Activated CD8-positive, alpha-beta memory T cell treated with anti-CD3 and anti-CD28 coated beads for 4 hours (primary cell): ENCODE results near the gene RAB39B.
"Not testable (repeated sequence)": the region's sequence is repeated elsewhere in the genome, so short reads cannot be mapped to it uniquely, and the experiment has no call there.

Experiments
- DNase-seq, 2 donors: peaks; one replicate each; pipeline ENCODE4 v3.0.0-alpha.2; 2020; ENCODE audit warnings: low read depth in 2 of 2

The RAB39B gene, protein sequence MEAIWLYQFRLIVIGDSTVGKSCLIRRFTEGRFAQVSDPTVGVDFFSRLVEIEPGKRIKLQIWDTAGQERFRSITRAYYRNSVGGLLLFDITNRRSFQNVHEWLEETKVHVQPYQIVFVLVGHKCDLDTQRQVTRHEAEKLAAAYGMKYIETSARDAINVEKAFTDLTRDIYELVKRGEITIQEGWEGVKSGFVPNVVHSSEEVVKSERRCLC

DNA sequence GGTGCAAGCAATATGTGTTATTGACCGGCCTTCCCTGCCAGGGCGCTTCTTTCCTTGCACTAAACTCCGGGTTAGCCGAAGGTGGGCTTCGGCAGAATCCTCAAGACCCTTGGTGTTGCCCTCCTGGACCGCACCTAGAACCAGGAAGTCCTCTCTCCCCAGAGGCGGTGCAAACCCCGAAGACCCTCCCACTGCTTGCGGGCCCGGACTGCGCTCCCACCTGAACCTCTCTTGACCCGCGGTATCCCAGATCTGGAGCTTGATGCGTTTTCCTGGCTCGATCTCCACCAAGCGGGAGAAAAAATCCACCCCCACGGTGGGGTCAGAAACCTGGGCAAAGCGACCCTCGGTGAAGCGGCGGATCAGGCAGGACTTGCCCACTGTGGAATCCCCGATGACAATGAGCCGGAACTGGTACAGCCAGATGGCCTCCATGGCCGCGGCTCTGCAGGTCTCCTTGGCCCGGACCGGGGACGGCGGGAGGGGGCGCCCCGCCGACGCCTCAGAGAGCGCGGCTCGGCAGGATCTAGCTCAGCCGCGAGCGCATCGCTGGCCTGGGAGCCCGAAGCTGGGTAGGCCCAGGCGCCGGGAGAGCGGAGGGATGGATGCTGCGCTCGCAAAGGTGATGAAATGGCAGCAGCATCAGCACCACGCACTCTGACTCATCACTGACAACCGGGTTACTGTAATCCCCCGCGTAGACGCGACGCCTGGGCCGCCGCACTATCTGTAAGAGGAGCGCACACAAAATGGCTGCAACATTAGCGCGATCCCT lies at the start of gene RAB39B:
Gene RAB39B, minus strand, starts transcription at position 638 of the 775 bp plus-strand sequence. Its CDS starts 203 bp downstream, at position 435.
- DNase-seq = peak; percentile 39 to 48

DNA sequence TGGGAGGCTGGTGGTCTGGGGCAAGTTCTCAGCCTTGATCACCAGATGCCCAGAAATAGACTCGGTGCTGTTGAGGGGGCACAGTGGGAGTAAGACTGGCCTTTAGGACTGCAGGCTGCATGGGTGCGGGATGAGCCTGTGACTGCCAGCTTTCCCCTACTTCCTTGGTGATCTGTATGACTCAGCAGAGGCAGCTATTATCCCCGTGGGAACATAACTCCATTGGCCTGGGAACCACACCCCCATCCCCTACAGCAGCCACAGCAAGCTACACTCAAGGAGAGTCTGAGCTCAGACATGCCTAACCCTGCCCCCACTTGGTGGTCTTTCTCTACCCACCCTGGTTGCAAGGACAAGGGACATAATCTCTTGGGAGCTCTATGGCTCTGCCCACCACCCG lies 49.5 kb upstream of the RAB39B start:
- DNase-seq = no peak

DNA sequence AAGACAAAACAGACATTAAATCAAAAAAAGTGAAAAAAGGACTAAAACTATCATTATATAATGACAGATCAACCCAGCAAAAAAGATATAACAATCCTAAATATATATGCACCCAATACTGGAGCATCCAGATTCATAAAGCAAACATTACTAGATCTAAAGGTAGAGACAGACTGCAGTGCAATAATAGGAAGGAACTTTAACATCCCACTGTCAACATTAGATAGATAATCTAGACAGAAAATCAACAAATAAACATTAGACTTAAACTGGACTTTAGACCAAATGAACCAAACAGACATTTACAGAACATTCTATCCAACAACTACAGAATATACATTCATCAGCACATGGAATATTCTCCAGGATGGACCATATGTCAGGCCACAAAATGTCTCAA lies 29.5 kb upstream of the RAB39B start:
- DNase-seq = no peak

DNA sequence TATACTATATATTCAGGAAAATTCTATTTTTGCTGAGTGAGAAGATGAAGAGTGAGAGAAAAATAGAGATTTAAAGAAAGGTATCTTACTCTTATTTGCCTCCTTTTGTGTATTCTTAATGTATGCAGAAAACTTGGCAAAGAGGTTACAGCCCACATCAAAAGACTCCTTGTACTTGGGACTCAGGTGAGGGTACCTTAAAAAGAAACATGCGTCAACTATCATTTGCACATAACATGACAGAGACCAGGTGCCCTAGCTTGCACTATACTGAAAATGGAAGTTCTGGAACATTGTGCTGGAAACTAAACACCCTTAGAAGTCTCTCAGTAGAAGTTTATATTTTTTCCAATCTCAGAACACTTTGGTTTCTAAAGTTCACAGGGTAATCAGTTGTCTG lies 15.6 kb upstream of the RAB39B start:
- DNase-seq = no peak

DNA sequence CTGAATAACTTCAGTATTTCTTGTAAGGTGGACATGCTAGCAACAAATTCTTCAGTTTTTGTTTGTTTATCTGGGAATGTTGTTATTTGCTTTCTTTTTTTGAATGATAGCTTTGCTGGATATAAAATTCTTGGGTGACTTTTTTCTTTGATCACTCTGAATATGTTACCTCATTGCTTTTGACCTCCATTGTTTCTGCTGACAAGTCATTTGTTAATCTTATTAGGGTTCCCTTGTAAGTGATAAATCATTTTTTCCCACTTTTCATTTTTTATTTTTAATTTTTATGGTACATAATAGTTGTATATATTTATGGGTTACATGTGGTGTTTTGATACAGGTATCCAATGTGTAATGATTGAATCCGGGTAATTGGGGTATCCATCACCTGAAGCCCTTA lies 6.7 kb upstream of the RAB39B start:
- no peak for DNase-seq

DNA sequence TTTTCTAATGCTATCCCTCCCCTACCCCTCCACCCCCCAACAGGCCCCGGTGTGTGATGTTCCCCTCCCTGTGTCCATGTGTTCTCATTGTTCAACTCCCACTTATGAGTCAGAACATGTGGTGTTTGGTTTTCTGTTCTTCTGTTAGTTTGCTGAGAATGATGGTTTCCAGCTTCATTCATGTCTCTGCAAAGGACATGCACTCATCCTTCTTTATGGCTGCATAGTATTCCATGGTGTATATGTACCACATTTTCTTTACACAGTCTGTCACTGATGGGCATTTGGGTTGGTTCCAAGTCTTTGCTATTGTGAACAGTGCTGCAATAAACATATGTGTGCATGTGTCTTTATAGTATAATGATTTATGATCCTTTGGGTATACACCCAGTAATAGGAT lies 3.7 kb upstream of the RAB39B start:
- DNase-seq = not testable (repeated sequence)

DNA sequence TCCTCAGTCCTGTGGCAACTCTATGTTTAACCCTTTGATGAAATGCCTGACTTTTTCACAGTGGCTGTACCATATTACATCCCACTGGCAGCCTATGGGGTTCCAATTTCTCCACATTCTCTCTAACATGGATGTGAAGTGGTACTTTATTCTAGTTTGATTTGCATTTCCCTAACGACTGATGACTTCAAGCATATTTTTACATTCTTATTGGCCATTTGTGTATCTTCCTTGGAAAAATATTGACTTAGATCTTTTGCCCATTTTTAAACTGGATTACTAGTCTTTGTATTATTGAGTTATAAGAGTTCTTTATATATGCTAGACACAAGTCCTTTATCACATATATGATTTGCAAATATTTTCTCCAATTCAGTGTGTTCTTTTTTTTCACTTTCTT lies 2.1 kb upstream of the RAB39B start:
- no peak for DNase-seq

DNA sequence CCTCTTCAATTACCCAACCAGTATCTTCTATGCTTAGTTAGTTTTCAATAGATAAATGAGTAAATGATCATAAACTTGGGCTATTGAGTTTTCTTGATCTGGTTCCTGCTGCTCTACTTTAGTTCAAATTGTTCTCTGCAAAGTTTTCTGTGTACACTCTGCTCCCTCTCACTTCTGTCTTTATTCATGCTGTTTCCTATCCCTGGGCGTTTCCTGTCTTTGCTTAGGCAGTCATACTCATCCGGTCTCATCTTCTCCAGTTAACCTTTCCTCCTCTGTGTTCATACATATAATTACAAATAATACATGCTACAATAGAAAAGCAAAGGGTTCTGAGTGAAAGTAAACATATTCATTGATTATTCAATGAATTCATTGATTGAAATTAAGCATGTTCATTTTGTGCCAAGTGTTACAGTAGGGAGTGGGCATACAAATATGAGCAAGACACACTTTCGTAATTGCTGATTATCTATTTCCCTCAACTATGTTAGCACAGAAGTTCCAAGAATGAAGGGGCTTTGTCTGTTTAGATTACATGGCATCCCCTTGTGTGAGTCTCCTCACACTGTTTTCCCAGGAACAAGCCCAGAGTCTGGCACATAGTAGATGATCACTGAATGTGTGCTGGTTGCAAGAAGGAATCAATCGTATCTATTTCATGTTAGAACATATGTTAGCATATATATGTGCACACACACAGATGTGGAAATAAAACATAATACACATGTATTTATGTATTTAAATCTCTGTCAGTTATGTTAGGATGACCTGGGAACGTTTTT lies 1.1 kb downstream of the RAB39B start:
- DNase-seq = no peak

DNA sequence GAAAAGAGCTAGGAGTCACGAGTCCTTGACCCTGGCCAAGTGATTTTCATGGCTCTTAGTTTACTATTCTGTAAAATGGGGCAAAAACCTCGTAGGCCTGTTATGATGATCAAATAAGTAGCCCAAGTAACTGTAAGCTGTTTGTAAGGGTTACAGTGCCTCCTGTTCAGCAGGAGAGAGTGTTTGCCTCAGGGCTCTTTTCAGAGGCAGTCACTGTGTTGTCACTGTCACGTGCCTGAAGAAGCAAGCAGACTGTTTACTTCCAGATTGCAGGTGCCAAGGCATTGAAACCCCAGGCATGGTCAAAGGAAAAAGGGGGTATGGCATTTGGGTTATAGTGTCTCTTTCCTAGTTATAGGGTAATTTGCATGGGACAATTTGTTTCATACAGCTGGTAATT lies 4.5 kb downstream of the RAB39B start:
- no peak for DNase-seq

DNA sequence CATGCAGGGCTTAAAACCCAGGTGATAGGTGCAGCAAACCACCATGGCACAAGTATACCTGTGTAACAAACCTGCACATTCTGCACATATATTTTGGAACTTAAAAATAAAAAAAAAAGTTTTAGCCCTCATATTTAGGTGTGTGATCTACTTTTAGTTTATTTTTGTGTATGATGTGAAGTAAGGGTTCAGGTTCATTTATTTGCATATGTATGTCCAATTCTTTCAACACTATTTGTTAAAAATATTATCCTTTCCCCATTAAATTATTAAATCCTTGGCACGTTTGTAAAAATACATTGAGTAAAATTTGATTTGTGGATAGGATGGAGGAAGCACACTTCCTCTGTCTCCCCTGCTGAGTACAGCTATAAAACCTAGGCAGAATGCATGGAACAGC lies 12.9 kb downstream of the RAB39B start:
- no peak for DNase-seq

DNA sequence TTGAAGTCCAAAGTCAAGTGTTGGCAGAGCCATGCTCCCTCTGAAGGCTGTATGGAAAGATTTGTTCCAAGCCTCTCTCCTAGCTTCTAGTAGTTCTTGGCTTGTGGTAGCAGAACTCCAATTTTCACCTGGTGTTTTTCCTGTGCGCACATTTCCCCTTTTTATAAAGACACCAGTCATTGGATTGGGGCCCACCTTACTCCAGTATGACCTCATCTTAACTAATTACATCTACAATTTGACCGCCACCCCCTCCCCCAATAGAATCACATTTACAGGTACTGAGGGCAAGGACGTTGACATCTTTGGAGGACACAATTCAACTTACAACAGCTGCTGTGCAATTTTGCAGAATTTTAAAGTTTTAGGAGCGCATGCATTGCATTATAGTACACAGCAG lies 16.8 kb downstream of the RAB39B start:
- DNase-seq = no peak

DNA sequence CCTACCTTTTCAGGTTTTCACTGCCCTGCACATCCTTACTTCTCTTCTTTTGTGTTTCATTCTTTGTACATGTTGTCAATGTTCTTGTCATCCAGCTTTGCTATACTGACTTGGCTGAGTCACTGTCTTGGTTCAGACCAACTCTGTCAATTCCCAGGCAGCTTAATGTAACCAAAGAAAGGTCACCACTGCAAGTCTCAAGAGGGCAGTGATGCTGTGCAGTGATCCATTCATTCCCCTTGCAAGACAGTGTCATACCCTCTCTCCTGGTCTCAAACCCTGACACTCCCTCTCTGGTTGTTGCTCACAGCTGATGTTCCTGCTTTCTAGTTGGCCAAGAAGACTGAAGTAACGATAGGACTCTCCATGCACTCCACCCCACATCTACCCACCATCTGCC lies 17.5 kb downstream of the RAB39B start:
- no peak for DNase-seq

DNA sequence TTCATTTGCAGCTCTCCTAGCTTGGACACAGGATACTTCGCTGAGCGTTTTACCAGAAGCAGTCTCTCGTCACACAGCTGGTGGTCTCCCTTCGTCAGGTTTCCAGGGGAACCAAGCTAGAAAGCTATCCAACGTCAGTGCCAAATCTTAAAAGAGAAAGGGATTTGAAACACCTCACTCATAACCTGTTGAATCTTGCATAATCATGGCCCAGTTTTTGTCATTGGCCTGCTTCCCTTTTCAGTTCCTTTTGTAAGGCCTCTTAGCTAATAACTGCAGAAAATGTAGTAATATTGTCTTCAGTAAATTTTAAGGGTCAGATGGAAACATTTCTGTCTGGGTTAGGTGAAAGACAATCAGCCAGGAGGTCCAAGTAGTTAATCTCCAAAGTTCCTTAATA lies 22.0 kb downstream of the RAB39B start:
- DNase-seq = no peak

DNA sequence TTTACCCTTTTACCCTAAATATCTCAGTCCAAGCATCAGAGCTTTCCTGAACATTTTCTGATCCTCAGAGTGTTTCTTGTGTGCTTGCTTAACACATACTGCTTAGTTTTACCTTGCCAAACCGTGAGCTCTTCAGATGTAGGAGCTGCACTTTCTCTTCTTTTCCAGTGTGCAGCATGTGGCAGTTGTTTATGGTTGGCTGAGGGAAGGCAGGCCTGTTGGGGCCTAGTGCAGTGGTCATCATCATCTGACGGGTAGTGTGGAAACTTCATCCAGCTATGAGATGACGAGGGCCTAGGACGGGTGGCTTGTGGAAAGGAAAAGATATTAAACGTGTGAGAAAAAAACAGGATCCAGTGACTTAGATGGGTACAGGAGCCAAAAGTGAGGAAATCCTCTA lies 26.6 kb downstream of the RAB39B start:
- DNase-seq = no peak

DNA sequence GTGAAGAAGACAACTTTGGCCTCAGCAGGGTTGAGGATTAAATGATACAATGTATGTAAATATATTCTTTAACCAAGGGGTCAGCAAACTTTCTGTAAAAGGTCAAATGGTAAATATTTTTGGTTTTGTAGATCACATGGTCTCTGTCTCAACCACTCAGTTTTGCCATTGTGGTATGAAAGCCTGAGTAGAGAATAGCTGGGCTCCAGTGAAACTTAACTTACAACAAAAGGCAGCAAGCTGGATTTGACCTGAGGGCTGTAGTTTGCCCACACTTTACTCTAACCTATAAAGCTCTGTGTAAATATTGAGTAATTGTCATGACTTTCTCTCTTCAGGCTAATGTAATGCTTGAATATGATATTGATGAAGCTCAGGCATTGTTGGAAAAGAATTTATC lies 28.4 kb downstream of the RAB39B start:
- DNase-seq = no peak

DNA sequence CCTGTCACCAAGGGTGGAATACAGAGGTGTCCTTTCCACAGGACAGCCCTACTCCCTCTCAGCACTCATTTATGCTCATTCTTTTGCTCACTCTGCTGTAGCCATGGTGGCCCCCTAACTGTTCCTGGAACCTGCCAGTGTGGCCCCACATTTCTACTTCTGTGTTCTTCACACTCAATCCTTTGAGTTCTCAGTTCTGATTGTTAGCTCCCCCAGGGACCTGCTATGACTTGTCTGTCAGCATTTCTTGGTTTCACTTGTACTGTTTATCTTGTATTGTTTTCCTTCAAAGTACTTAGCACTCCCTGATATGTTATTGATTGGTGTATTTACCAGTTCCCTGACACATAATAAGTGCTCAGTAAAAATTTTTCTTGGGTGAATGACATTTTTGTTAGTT lies 33.1 kb downstream of the RAB39B start:
- DNase-seq = no peak

DNA sequence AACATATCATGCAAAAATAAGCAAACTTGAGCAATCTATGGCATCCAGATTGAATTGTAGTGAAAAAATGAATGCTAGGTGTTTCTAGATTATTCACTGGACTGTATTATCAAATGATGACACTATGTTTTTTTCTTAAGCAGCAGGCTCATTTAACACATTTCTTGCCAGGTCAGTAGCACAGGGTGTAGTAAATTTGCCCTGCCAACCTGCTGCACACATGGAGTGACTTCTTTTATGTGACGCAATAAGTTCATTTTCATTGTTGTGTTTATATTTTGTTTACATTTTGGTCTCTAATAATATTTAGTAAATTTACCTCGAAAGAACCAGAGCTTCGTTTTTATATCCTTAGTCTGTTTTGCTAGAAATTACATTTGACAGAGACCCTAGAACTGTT lies 38.5 kb downstream of the RAB39B start:
- DNase-seq = no peak

DNA sequence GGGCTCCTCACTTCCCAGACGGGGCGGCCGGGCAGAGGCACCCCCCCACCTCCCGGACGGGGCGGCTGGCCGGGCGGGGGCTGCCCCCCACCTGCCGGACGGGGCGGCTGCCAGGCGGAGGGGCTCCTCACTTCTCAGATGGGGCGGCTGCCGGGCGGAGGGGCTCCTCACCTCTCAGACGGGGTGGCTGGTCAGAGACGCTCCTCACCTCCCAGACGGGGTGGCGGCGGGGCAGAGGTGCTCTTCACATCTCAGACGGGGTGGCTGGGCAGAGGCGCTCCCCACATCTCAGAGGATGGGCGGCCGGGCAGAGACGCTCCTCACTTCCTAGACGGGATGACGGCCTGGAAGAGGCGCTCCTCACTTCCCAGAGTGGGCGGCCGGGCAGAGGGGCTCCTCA lies 40.5 kb downstream of the RAB39B start:
- DNase-seq = not testable (repeated sequence)

DNA sequence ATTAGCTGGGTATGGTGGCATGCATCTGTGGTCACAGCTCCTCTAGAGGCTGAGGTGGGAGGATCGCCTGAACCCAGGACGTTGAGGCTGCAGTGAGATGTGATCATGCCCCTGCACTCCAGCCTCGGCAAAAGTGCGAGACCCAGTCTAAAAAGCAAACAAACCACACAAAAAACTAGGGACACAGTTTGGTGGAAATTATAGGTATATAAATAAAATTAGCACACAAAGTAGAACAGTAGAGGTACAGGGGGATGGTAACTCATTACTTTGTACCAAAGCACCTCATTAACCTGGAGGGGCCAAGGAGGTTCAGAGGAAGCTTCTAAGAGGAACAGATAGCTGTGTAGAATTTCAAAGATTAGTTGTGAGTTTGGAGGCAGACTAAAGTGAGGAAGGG lies 42.9 kb downstream of the RAB39B start:
- no peak for DNase-seq

DNA sequence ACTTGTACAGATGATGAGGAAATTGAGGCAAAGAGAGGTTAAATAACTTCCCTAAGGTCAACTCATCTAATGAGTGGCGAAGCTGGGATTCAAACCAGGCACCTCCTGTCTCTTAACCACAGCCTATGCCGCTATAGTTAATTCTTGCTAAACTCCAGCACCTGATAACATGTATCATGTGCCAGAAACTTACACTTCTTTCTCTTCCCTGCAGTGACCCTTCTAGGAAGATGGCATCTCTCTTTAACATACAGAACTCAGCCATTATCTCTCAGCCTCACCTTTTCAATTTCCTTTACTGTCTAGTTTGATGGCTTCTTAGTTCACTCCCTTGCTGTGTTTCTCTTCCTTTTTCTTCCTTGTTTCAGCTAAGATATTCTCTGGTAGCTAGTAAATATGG lies 45.5 kb downstream of the RAB39B start:
- no peak for DNase-seq

DNA sequence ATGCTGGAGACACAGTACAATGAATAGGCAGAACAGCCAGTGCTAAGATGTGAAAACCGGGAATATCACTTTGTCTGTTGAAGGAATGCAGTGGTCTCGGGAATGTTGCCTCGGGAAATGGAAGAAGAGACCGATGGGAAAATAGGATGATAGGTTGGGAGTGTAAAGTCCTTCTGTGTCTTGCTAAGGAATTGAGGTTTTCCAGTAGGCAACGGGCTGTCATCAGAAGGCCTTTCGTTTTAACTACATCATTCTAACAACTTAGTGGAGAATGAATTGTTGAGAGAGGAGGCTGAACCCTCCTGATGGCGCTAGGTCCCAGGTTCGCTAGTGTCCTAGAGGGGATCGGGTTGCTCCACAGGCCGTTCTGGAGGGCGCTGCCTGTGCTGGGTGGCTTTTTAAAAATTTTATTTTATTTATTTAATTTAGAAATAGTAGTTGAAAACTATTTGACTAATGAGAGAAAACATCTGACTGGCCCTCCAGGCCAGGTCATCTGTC lies 47.3 kb downstream of the RAB39B start:
- DNase-seq = no peak

DNA sequence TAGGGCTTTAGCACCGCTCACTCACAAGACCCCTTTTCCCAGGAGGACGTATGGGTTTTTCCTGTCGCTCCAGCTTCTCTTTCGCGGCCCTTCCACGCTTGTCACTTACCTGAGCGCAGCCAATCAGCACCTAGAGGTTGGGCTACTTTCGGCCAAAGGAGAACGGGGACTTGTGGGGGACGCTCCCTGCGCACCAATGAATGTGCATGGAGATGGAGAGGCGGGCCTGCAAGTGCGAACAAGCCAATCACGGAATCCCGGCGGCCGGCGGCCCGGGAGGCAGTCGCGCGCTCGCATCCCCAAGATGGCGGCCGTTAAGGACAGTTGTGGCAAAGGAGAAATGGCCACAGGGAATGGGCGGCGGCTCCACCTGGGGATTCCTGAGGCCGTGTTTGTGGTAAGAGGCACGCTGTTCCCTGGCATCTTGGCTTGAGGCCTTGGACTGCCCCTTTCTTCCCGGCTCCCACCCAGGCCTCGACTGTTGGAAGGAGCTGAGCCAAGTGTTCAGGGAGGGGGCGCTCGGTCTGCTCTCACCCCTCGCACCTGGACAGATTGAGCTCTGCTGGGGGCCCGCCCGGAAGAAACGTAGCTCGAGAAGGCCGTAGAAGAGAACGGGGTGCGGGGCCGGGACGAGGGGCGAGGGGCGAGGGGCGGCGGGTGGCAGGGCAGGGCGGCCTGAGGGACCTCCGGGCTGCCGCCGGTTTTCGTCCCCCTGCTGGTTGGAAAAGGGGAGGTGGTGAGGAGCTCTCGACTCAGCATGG lies 47.9 kb downstream of the RAB39B start, which contains the start of gene VBP1:
Gene VBP1, plus strand, starts transcription at position 282 of the 761 bp plus-strand sequence. Its CDS starts 23 bp downstream, at position 305.
- DNase-seq = peak; percentile 59 to 78
